GM23338 (cell line): ENCODE measurements around the gene SCNN1A.

Experiments used
- CREB1 ChIP-seq: fragments of 250-450 bp; sonication (Bioruptor Pico); IDR thresholded peaks from 2 replicates; pipeline ENCODE4 v1.5.0; 2020; ENCODE audit warnings: low read depth, mild to moderate bottlenecking, moderate library complexity
- CTCF ChIP-seq, 2 experiments: fragments of 200-600 bp in 1 of 2; sonication (generic) in 1 of 2; conservative IDR thresholded peaks; 2 replicates each; pipeline versions ENCODE4 v1.5.1 to v1.6.1; 2016 to 2017; ENCODE audit warnings: antibody characterized with exemption in 2 of 2, low read depth in 2 of 2, mild to moderate bottlenecking in 2 of 2, moderate library complexity in 1 of 2
- ETS1 ChIP-seq: IDR thresholded peaks from 2 replicates; pipeline ENCODE4 v1.6.1; 2016; ENCODE audit warnings: antibody characterized with exemption
- EZH2 ChIP-seq: fragments of 200-600 bp; sonication (generic); IDR thresholded peaks from one replicate; pipeline ENCODE4 v1.8.0; 2017; ENCODE audit warnings: antibody characterized with exemption, mild to moderate bottlenecking, low read depth; ENCODE audit not compliant: unreplicated experiment
- EZH2phosphoT487 ChIP-seq: fragments of 200-600 bp; sonication (generic); IDR thresholded peaks from one replicate; pipeline ENCODE4 v1.8.1; 2018; ENCODE audit warnings: antibody characterized with exemption; ENCODE audit not compliant: unreplicated experiment
- JUNB ChIP-seq: IDR thresholded peaks from one replicate; pipeline ENCODE4 v1.6.1; 2016; ENCODE audit warnings: antibody characterized with exemption; ENCODE audit not compliant: unreplicated experiment
- NANOG ChIP-seq: IDR thresholded peaks from 2 replicates; pipeline ENCODE4 v1.6.1; 2016; ENCODE audit warnings: antibody characterized with exemption, borderline replicate concordance
- POLR2AphosphoS5 ChIP-seq: IDR thresholded peaks from 2 replicates; pipeline ENCODE4 v1.6.1; 2016; ENCODE audit warnings: antibody characterized with exemption, low read depth
- REST ChIP-seq: IDR thresholded peaks from one replicate; pipeline ENCODE4 v1.6.1; 2018; ENCODE audit warnings: antibody characterized with exemption; ENCODE audit not compliant: unreplicated experiment
- STAT1 ChIP-seq: IDR thresholded peaks from one replicate; pipeline ENCODE4 v1.6.1; 2016; ENCODE audit warnings: antibody characterized with exemption; ENCODE audit not compliant: unreplicated experiment
- ZNF114 ChIP-seq: fragments of 250-450 bp; sonication (Bioruptor Pico); IDR thresholded peaks from 2 replicates; pipeline ENCODE4 v1.5.0; 2020; ENCODE audit warnings: mild to moderate bottlenecking, moderate library complexity
- ZNF331 ChIP-seq: fragments of 250-450 bp; sonication (Bioruptor Pico); IDR thresholded peaks from 2 replicates; pipeline ENCODE4 v1.5.0; 2020; ENCODE audit warnings: low read depth, mild to moderate bottlenecking, moderate library complexity
- ZNF462 ChIP-seq: fragments of 250-450 bp; sonication (Bioruptor Pico); IDR thresholded peaks from 2 replicates; pipeline ENCODE4 v1.5.0; 2020; ENCODE audit warnings: mild to moderate bottlenecking, moderate library complexity

- TF ChIP-seq EZH2, result no peak
- TF ChIP-seq CTCF (conservative IDR thresholded peaks at IDR 0.05; ENCODE audit: low read depth in 2 of 2), result no peak
- no peak for TF ChIP-seq POLR2AphosphoS5
- no peak for TF ChIP-seq NANOG
- no peak for TF ChIP-seq ZNF331 (CRISPR knock-in tag)
- TF ChIP-seq EZH2phosphoT487, result no peak
- no peak for TF ChIP-seq STAT1
- no peak for TF ChIP-seq REST
- no peak for TF ChIP-seq CREB1
- TF ChIP-seq JUNB, result no peak
- no peak for TF ChIP-seq ZNF114 (CRISPR knock-in tag)
- no peak for TF ChIP-seq ETS1
- TF ChIP-seq ZNF462, result no peak
Observed at GRCh38 chr12:6420364-6420763, 45.0 kb upstream of the SCNN1A start.
